HEK293 (cell line): ENCODE results near the gene MOB3C.

Source experiments
- CTCF ChIP-seq: fragments of 450-650 bp; formaldehyde crosslinking; IDR thresholded peaks from 2 replicates; pipeline ENCODE4 v1.5.1; 2016; ENCODE audit warnings: missing biosample characterization, missing genetic modification characterization
- GLIS2 ChIP-seq: fragments of 450-650 bp; formaldehyde crosslinking; IDR thresholded peaks from 2 replicates; pipeline ENCODE4 v1.5.1; 2016; ENCODE audit warnings: missing biosample characterization, missing genetic modification characterization
- ZFP37 ChIP-seq: fragments of 450-650 bp; formaldehyde crosslinking; IDR thresholded peaks from 2 replicates; pipeline ENCODE4 v1.5.1; 2016; ENCODE audit warnings: missing biosample characterization, missing genetic modification characterization
- ZNF138 ChIP-seq: fragments of 450-650 bp; formaldehyde crosslinking; IDR thresholded peaks from 2 replicates; pipeline ENCODE4 v1.5.1; 2016; ENCODE audit warnings: missing biosample characterization, missing genetic modification characterization, borderline replicate concordance
- ZNF174 ChIP-seq: fragments of 450-650 bp; formaldehyde crosslinking; IDR thresholded peaks from 2 replicates; pipeline ENCODE4 v1.5.0; 2017; ENCODE audit warnings: missing biosample characterization, mild to moderate bottlenecking, missing genetic modification characterization
- ZNF274 ChIP-seq, 2 experiments: fragments of 200-500 bp in 1 of 2; fragments of 450-650 bp in 1 of 2; sonication (Bioruptor generic) in 1 of 2; formaldehyde crosslinking in 1 of 2; IDR thresholded peaks; 2 replicates each; pipeline versions ENCODE4 v1.5.1 to v1.6.1; 2014 to 2016; ENCODE audit warnings: borderline replicate concordance in 1 of 2, inconsistent platforms in 1 of 2, low read length in 1 of 2, missing biosample characterization in 1 of 2, missing genetic modification characterization in 1 of 2
- ZNF311 ChIP-seq: fragments of 450-650 bp; formaldehyde crosslinking; IDR thresholded peaks from 2 replicates; pipeline ENCODE4 v1.5.1; 2017; ENCODE audit warnings: missing biosample characterization, missing genetic modification characterization, borderline replicate concordance
- ZNF398 ChIP-seq: fragments of 450-650 bp; formaldehyde crosslinking; IDR thresholded peaks from 2 replicates; pipeline ENCODE4 v1.5.1; 2017; ENCODE audit warnings: missing biosample characterization, missing genetic modification characterization
- ZNF514 ChIP-seq: fragments of 450-650 bp; formaldehyde crosslinking; IDR thresholded peaks from 2 replicates; pipeline ENCODE4 v1.5.1; 2016; ENCODE audit warnings: missing biosample characterization, missing genetic modification characterization
- ZNF677 ChIP-seq: fragments of 450-650 bp; IDR thresholded peaks from 2 replicates; pipeline ENCODE4 v1.5.0; 2018; ENCODE audit warnings: missing biosample characterization, mild to moderate bottlenecking, missing genetic modification characterization, moderate library complexity
- ZSCAN4 ChIP-seq: fragments of 450-650 bp; formaldehyde crosslinking; IDR thresholded peaks from 2 replicates; pipeline ENCODE4 v1.5.1; 2017; ENCODE audit warnings: missing biosample characterization, missing genetic modification characterization

- no peak for TF ChIP-seq ZNF274 (IDR thresholded peaks at IDR 0.05; ENCODE audit: low read length)
- no peak for TF ChIP-seq ZNF274 (tag by site-specific recombination; IDR thresholded peaks at IDR 0.05; ENCODE audit: borderline replicate concordance)
- no peak for TF ChIP-seq CTCF (tag by site-specific recombination)
- TF ChIP-seq ZFP37 (tag by site-specific recombination) = no peak
- TF ChIP-seq ZNF677 (tag by site-specific recombination) = no peak
- TF ChIP-seq GLIS2 = no peak
- TF ChIP-seq ZNF174 (tag by site-specific recombination) = no peak
- TF ChIP-seq ZNF311 (tag by site-specific recombination) = no peak
- no peak for TF ChIP-seq ZSCAN4 (tag by site-specific recombination)
- TF ChIP-seq ZNF138 (tag by site-specific recombination) = no peak
- no peak for TF ChIP-seq ZNF398 (tag by site-specific recombination)
- TF ChIP-seq ZNF514 (tag by site-specific recombination) = no peak
These were observed 31.0 kb upstream of the MOB3C start for GRCh38 chr1:46647611-46648010.
